MM.1S (cell line): ENCODE data around the gene C1QTNF9B.

Experiments
- CTCF ChIP-seq: fragments of 300-600 bp; sonication (generic); IDR thresholded peaks from 2 replicates; pipeline ENCODE4 v1.5.1; 2016; ENCODE audit warnings: antibody characterized with exemption, low read length, mixed read lengths
- EZH2 ChIP-seq: fragments of 300-600 bp; sonication (generic); optimal IDR thresholded peaks from 2 replicates; pipeline ENCODE3; 2017; ENCODE audit warnings: low read depth, mild to moderate bottlenecking, antibody characterized with exemption, low read length, mixed read lengths
- EZH2phosphoT487 ChIP-seq: fragments of 300-600 bp; sonication (generic); IDR thresholded peaks from 2 replicates; pipeline ENCODE4 v1.6.1; 2018; ENCODE audit warnings: antibody characterized with exemption, low read length

- TF ChIP-seq EZH2 (no peak), CTCF (no peak), EZH2phosphoT487 (no peak)
These were observed 37.2 kb upstream of the C1QTNF9B start for GRCh38 chr13:23934520-23934919.
